CD4-positive, alpha-beta T cell treated with Interferon gamma for 1 hour (primary cell): ENCODE measurements around the gene DYNLT3.
A peak's percentile ranks its signal among the peaks of the same experiment; 100 is the strongest.

Experiments
- DNase-seq: peaks from one replicate; pipeline ENCODE4 v3.0.0-alpha.2; 2020

The DYNLT3 gene

DNA sequence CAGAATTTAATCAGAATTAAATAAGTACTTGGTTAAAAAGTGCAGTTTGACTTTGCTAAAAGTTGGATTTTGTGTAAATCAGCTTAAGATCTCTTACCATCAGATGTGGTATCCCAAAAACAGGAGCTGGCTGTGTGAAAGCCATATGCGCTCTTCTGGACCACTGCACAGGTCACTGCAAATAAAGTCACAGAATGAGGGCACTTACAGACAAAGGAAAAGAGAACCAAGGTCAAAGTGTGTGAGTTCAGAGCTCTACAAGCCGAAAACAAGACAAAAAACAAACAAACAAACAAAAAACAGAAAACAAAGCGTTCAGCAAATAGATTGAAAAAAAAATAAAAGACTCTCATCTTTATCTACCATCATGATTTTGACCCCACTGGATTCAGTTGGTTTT is 6.4 kb downstream of the DYNLT3 start:
- no peak for DNase-seq

- no peak for DNase-seq
Measured at GRCh38 chrX:37834937-37835336, 12.4 kb downstream of the DYNLT3 start.

DNA sequence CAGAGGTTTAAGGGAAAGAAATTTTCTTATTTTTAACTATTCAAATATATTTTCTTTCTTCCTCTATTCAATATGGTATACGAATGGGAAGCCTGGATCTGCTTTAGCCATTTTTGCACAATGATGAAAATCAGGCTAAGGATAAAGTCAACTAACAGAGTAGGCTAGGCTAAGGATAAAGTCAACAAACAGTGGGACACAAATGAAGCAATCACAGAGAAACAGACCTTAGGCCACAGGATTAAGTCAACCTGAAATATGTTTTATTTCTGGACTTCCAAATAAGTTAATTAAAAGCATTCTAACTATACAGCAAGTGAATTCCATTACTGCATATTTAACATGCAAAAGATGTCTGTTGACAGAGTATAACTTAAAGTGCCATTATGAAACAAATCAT is 17.0 kb downstream of the DYNLT3 start:
- DNase-seq, result no peak

- no peak for DNase-seq
Measured at GRCh38 chrX:37829721-37830120, 17.6 kb downstream of the DYNLT3 start.

DNA sequence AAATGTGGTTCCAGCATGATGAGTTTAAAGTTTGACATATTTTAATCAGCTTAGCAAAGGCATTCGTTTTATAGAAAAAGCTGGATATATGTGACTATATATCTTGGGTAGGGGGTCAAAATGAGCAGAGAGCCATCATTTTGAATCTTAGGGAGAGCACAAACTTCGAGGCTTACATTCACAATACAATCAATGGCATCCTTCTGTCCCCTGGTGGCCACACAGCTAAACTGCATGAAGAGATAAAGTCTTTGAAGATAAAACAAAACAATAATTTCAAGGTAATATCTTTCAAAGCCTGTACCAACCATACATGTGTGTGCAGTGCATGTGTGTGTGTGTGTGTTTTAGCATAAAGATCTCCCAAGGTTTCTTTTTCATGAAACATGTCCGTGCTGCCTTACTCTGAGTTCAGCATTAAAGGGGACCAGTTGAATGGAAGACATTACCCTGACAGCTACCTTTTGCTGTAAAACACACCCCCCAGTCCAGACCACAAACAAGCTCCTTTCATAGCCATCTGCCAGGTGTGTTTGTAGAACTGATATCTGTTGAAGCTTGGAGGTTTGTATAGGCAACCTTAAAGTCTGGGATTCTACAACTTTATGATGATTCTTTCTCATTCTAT is 22.0 kb downstream of the DYNLT3 start:
- DNase-seq, result peak; percentile 51

- DNase-seq, result no peak
Measured at GRCh38 chrX:37824491-37825214, 22.7 kb downstream of the DYNLT3 start.

- DNase-seq, result no peak
Measured at GRCh38 chrX:37820646-37821045, 26.7 kb downstream of the DYNLT3 start.

DNA sequence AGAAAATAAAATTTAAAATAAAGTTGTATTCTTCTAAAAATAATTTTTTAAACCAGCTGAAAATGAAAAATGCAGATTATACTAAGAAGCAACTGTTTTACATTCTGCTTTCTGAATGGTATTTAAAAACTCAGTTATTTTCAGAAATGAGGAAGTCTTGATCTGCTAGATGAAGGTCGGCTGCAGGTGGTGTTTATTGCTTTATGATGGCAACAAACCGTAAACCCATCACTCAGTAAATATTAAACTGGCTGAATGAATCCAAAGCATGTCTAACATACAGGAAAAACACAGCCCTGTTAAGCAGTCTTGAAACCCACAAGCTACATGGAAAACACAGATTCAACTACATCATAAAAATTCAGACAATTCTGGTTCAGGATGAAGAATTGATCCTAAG is 29.3 kb downstream of the DYNLT3 start:
- no peak for DNase-seq

GRCh38 chrX:37817579-37817978 is 29.8 kb downstream of the DYNLT3 start:
- no peak for DNase-seq

DNA sequence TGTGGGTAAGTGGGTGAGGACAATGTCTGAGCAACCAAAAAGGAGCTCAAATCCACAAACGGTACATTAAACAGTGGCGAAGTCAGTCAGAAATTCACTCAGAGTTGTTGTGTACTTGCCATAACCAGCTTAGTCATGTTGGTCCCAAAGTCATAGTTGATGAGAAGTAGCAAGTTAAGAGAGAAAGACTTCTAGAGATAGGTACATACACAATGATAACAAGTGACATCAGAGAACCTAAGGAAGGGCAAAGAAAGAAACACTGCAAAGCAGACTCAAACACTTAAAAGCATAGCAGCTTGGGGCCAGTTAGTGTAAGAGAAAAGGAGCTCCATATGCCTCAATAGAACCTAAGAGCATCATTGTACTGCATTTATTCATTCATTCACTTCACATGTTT is 30.2 kb downstream of the DYNLT3 start:
- no peak for DNase-seq

DNA sequence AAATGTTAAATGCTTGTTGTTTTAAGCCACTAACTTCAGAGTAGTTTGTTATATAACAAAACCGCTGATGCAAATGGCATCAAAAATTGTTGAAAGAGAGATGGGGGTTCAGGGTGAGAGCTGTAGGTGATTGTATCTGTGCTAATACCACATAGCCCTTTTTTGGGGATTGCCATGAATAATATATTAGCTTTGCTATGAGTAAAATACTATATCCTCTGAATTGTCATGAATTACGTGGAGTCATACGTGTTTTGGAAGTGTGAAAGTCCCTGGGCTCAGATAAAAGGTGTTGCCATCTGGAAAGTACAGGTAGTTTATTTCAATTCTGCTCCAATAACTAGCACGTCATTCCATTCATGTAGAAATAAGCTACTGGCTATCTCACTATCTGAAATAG is 30.6 kb downstream of the DYNLT3 start:
- DNase-seq, result no peak

GRCh38 chrX:37815366-37815765 is 32.0 kb downstream of the DYNLT3 start:
- no peak for DNase-seq

DNA sequence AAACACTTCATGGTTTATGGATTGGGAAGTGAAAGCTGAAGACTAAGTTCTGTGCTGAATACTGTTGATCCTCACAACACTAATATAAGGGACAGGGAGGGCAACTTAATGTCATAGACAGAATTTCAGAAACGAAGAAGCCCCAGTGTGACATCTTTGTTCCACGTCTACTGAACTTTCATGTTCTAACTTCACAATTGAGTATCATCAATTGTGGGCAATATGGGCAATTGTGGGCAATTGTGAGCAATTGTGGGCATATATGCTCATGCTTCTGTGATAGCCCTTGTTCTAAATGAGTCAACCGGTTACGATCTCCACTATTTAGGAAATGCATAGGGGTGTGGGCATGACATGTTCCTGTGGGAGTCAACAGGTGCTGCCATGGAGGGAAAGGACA is 33.8 kb downstream of the DYNLT3 start:
- DNase-seq, result no peak

DNA sequence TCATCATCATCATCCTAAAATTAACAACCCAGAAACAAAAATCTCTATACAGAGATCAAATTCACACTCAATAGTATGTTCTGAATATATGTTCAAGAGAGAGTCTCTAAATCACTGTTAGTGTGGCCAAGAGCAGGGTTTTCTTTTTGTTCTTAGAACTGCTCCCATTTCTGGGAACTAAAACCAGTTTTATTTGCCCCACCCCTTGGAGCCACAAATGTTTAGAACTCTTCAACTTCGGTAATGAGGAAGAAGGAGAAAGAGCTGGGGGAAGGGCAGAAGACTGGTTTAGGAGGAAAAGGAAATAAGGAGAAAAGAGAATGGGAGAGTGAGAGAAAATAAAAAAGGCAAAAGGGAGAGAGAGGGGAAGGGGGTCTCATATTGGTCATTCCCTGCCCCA is 35.3 kb downstream of the DYNLT3 start:
- DNase-seq, result no peak

DNA sequence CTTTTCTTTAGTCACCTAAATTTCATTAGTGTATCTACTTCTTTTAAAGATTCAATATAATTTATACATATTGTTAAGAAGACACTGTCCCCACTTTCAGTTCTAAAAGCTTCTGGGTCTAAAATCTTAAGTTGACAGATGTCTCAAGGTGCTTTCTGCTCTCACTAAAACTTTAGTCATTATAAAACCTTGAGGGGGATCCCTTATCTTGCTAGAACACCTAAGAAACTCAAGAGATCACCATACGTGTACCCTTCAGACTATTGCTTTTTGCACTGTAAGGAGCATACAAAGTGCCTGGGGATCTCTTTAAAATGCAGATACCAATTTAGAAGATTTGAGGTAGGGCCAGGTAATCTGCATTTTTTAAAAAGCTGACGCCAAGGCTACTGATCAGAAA is 37.4 kb downstream of the DYNLT3 start:
- no peak for DNase-seq

- no peak for DNase-seq
Measured at GRCh38 chrX:37803057-37803456, 44.3 kb downstream of the DYNLT3 start.

DNA sequence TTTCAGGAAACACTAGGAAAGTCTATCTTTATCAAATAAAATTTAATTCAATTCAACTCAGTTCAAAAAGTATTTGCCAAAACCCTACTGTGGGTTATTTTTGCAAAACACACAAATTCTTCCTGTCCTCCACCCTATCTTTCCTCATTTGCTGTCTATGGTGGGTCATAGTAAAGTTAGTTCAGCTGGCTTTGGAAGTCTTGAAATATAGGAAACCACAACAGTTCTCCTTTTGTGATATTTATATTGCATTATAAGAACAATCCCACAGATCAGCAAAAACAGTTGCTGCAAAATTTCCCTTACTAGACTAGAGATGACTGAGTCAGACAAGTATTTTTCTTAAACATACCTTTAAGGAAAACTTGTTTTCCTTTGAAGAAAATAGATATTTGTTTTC is 45.3 kb downstream of the DYNLT3 start:
- no peak for DNase-seq

DNA sequence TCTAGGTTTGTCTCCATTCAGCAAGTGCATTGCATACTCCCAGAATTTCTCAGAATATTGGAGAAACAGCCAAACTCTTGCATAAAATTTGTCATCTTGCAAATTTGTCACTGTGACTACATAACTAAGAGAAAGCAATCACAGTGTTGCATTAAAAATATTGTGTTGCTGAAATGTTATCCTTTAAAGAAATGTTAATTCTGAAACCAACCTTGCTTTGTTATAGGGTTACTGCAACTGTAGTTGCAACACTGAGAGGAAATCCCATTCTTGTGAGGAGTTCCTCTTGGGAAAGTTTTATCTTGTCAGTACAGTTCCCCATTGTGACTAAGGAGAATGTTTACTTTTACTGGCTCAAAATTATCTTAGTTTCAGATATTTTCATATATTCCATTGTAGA is 46.7 kb downstream of the DYNLT3 start:
- no peak for DNase-seq

DNA sequence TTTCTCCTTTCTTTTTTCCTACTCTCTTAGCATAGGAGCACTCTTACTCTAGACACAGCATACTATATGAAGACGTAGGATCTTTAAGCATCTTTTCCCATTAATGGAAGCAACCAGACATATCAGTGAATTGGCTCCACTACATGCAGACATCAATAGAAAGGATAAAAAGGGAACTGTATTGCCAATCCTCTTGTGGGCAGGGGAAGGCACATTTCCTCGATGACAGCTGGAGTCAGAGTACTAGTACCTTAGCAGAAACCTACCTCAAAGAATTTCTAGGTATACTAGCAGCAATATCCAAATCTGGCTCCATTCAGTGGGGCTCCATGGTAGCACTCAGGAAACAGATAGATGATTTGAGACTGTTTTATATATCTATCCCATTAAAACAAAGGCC is 47.4 kb downstream of the DYNLT3 start:
- DNase-seq, result no peak

DNA sequence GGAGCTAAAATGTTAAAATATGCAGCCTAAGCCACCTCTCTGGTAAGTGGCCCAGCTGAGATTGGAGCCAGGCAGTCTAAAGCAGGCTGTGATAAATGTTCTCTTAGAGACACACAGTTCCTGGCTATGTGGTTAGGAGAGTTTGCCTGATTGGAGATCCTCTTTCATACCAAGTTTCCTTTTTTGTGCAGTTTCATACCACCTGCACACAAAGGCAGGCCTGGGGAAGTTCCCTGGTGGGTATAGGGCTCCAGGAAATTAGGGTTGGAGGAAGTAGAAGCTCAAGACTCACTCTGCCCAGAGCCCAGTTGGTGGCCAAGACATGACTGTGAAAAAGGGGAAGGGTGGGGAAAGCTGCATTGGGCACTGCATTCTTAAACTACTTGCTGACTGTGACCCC is 50.6 kb downstream of the DYNLT3 start:
- peak; percentile 62 for DNase-seq

DNA sequence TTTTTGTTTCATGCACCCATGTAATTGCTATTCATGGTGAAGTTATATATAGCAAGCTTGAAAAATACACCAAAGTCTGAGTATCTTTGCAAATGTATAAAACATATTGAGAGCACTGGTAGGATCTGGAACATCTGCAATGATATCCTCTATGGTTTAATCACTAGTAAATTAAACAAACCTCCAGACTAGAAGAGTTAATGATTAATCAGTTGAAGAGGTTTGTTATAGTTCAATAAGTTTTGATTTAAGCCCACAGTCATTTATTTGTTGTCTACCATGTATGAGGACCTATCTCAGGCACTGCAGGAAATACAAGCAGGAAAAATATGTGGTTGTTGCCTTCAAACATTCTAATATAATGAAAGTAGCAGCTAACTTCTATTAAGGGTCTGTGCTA is 51.1 kb downstream of the DYNLT3 start:
- DNase-seq, result no peak
